ENCODE data around the gene RAB7A. TPM values are rescaled to one million over a fixed set of nuclear protein-coding genes. Genes with fewer than 3 reads are reported as not detected.

Gene RAB7A
- total and polyA plus RNA-seq, 2 of the 8 experiments (the other 6 are each of a cell fraction or from before 2014, with no cell fraction given), result 179 to 195 TPM

DNA sequence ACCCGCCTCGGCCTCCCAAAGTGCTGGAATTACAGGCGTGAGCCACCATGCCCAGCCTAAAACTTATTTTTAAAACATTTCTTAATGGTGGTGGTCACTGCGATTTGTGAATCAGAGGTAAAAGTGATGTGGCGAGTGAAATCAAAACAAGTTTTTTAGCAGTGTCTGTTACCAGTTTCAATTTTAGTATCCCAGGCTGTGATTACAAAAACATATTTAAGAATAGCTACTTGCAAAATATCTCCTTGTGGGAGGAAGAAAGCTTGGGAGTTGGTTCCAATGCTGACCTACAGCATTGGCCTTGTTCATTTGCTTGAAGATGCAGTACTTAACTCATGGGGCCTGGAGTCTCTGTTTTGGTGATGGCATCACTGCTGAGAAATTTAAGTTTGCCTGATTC is 4.5 kb downstream of the RAB7A start:
- Histone ChIP-seq H3K9me3 (ENCODE audit: insufficient read depth in 2 of 2, low read depth in 1 of 2, low read length in 1 of 2) (no peaks in the 10 kb centered on the region), H2BK20ac (ENCODE audit: low read length) (no peak overlapping the region), H3K79me2 (ENCODE audit: control insufficient read depth in 1 of 2, insufficient read depth in 2 of 2, low read length in 2 of 2) (peaks cover 78 to 96% of the 10 kb centered on the region in 2 experiments), H3K4ac (replicated peaks; ENCODE audit: insufficient read length, low read depth, low read length) (no peak overlapping the region), H4K91ac (replicated peaks; ENCODE audit: insufficient read length, low read length) (no peak overlapping the region), H2AK5ac (ENCODE audit: low read depth, low read length) (no peak overlapping the region), H3K23me2 (ENCODE audit: low read depth, low read length) (peaks cover 9% of the 10 kb centered on the region), H3K14ac (ENCODE audit: insufficient read length) (no peak overlapping the region), H3K18ac (ENCODE audit: extremely low read depth, low read length) (no peak overlapping the region), H3K4me3 (ENCODE audit: extremely low read depth in 1 of 4, insufficient read depth in 2 of 4, low read depth in 3 of 4, low read length in 4 of 4) (no peak overlapping the region), H2BK120ac (replicated peaks; ENCODE audit: low read depth, low read length) (no peak overlapping the region), H3K23ac (ENCODE audit: insufficient read length) (no peak overlapping the region), H4K8ac (ENCODE audit: extremely low read depth, insufficient read depth, low read length) (no peak overlapping the region), H4K5ac (ENCODE audit: insufficient read length, low read depth, low read length) (no peak overlapping the region), H3K56ac (replicated peaks; ENCODE audit: insufficient read length, low read depth, low read length) (no peak overlapping the region), H3K36me3 (ENCODE audit: control insufficient read depth in 2 of 4, insufficient read depth in 4 of 4, low read length in 3 of 4) (no peaks in the 10 kb centered on the region; a peak in 1 of 8 replicates), H4K20me1 (replicated peaks in 1 of 2; ENCODE audit: control insufficient read depth in 1 of 2, insufficient read depth in 2 of 2, low read length in 2 of 2) (peaks cover 44 to 48% of the 10 kb centered on the region in 2 experiments), H2BK5ac (ENCODE audit: low read depth, low read length) (no peak overlapping the region), H3K27me3 (replicated peaks in 1 of 4; ENCODE audit: control insufficient read depth in 3 of 4, extremely low read depth in 1 of 4, insufficient read depth in 3 of 4, low read length in 3 of 4) (no peaks in the 10 kb centered on the region), H3K9ac (replicated peaks in 1 of 4; ENCODE audit: extremely low read depth in 1 of 4, low read depth in 3 of 4, low read length in 3 of 4) (no peak overlapping the region), H3K27ac (ENCODE audit: low read depth, low read length) (no peak overlapping the region), H3K79me1 (ENCODE audit: low read depth, low read length) (peaks cover 18% of the 10 kb centered on the region), H2BK12ac (ENCODE audit: low read depth, low read length) (no peak overlapping the region), H2BK15ac (ENCODE audit: low read length) (no peak overlapping the region), H2AFZ (ENCODE audit: low read length) (no peak overlapping the region), H3K4me1 (replicated peaks in 1 of 4; ENCODE audit: control insufficient read depth in 3 of 4, insufficient read depth in 4 of 4, low read length in 3 of 4) (peaks cover 0 to 9% (median 8%) of the 10 kb centered on the region in 4 experiments; a peak in 6 of 7 replicates), H3K4me2 (ENCODE audit: insufficient read depth in 1 of 2, low read depth in 2 of 2, low read length in 2 of 2) (no peak overlapping the region)
- WGBS, 2 experiments (ENCODE audit: extremely low coverage in 1 of 2, insufficient coverage in 1 of 2, insufficient read length in 1 of 2, insufficient replicate concordance in 2 of 2, low coverage in 1 of 2, low lambda C conversion rate in 2 of 2, missing lambda C conversion rate in 1 of 2), result 91% methylated on average over 5 of the region's 5 CpGs; no CpG with 5 or more reads in 1 of the 2 experiments
- DNase-seq (ENCODE audit: low read depth in 1 of 2, low spot score in 2 of 2) (no peak), FAIRE-seq (no peak)
- POLR2A ChIA-PET (ENCODE audit: partially characterized antibody), result interaction anchor here (0.7 to 2.3 kb wide), 5 partner anchors 8 to 50 kb away, joined by 3 to 6 read pairs (median 5); no protein-coding TSS in a partner anchor
- CTCF ChIA-PET (ENCODE audit: partially characterized antibody), result interaction anchor here (1.9 kb wide), 1 partner anchor 50 kb away, joined by 5 read pairs; no protein-coding TSS in a partner anchor
- TF ChIP-seq PHF8 (conservative IDR thresholded peaks at IDR 0.05; ENCODE audit: low read depth, low read length) (no peak), TEAD4 (IDR thresholded peaks at IDR 0.05; ENCODE audit: low read depth, low read length) (no peak), HDAC6 (IDR thresholded peaks at IDR 0.05; ENCODE audit: low read depth, low read length) (no peak), SIN3A (conservative IDR thresholded peaks at IDR 0.05 in 1 of 2, IDR thresholded peaks at IDR 0.05 in 1 of 2; ENCODE audit: low read depth in 1 of 2, low read length in 2 of 2) (no peak), GABPA (IDR thresholded peaks at IDR 0.05; ENCODE audit: borderline replicate concordance, insufficient read depth, low read length) (no peak), SP1 (IDR thresholded peaks at IDR 0.05; ENCODE audit: low read depth, low read length) (no peak), EP300 (IDR thresholded peaks at IDR 0.05; ENCODE audit: borderline replicate concordance in 1 of 2, low read depth in 2 of 2, low read length in 2 of 2) (no peak), NRF1 (IDR thresholded peaks at IDR 0.05; ENCODE audit: low read depth, low read length) (no peak), JUN (IDR thresholded peaks at IDR 0.05; ENCODE audit: low read depth, low read length) (no peak), SP2 (IDR thresholded peaks at IDR 0.05; ENCODE audit: low read length) (no peak), NANOG (IDR thresholded peaks at IDR 0.05; ENCODE audit: insufficient read depth, low read depth, low read length, poor library complexity, severe bottlenecking) (no peak), CBX8 (IDR thresholded peaks at IDR 0.05; ENCODE audit: borderline replicate concordance, low read depth, low read length) (no peak), CREB1 (IDR thresholded peaks at IDR 0.05) (no peak)
- TF ChIP-seq, protein P1, sequence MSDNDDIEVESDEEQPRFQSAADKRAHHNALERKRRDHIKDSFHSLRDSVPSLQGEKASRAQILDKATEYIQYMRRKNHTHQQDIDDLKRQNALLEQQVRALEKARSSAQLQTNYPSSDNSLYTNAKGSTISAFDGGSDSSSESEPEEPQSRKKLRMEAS (IDR thresholded peaks at IDR 0.05), result no peak

Data from H1 (cell line).